GM21528 (cell line): ENCODE results near the gene THBS3.
"Not testable (repeated sequence)": the region's sequence is repeated elsewhere in the genome, so short reads cannot be mapped to it uniquely, and the experiment has no call there.

Source experiments
- ATAC-seq: cut with Tn5 transposase; IDR thresholded peaks from one replicate; pipeline ENCODE4 v1.9.1; 2021; ENCODE audit warnings: mild to moderate bottlenecking, moderate library complexity; ENCODE audit not compliant: unreplicated experiment, low FRiP score

Gene THBS3

GRCh38 chr1:155236451-155236850 is 28.8 kb upstream of the THBS3 start:
- ATAC-seq: no peak

GRCh38 chr1:155235375-155235774 is 27.7 kb upstream of the THBS3 start:
- not testable (repeated sequence) for ATAC-seq

- not testable (repeated sequence) for ATAC-seq
These were observed 25.8 kb upstream of the THBS3 start for GRCh38 chr1:155233502-155233901.

DNA sequence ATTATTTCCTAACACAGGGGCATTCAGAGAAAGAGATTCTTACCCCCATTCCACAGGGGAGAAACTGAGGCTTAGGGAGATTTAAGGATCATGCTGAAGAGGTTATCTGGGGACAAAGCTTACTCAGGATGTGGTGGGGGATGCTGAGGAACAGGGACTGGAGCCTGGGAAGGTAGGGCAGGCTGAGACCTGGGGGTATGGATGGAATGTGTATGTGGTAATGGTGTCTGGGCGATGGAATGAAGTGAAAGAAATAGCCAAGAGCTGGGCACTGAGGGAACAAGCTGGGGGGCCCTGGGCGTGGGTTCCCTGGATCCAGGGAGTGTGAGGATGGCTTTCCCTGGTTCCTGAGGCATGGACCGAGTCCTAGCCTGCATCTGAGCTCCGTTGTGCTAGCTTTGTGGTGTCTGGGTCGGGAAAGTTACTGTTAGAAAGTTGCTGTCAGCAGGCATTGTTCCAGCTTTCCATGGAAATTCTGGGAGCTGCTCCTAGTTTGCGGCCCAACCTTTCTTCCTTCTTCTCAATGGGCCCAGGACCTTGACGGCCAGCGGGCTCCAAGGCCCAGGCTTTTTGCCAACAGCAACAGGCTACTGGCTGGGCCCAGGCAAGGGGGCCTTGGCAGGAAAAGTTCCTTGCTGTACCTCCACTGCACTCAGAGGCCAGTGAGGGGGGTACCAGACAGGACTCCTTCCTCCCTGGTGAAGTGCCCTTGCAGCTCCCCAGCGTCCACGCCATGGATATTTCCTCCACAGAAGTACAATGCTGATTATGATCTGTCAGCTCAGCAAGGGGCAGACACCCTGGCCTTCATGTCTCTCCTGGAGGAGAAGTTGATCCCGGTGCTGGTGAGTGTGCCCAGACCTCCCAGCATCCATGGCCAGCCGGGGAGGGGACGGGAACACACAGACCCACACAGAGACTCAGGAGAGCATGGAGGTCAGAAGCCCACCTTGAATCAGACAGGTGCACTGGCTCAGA is 24.6 kb upstream of the THBS3 start:
- ATAC-seq: not testable (repeated sequence)

GRCh38 chr1:155231302-155231701 is 23.6 kb upstream of the THBS3 start:
- ATAC-seq: not testable (repeated sequence)

DNA sequence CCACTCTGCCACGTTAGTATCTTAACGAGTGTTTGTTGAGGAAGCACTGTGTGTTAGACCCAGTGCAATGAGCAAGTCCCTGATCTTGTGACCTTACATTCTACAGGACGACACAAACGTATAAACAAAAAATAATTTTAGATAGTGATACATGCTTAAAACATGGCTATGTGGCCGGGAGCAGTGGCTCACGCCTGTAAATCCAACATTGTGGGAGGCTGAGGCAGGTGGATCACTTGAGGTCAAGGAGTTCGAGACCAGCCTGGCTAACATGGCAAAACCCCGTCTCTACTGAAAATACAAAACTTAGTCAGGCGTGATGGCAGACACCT is 20.4 kb upstream of the THBS3 start:
- no peak for ATAC-seq

DNA sequence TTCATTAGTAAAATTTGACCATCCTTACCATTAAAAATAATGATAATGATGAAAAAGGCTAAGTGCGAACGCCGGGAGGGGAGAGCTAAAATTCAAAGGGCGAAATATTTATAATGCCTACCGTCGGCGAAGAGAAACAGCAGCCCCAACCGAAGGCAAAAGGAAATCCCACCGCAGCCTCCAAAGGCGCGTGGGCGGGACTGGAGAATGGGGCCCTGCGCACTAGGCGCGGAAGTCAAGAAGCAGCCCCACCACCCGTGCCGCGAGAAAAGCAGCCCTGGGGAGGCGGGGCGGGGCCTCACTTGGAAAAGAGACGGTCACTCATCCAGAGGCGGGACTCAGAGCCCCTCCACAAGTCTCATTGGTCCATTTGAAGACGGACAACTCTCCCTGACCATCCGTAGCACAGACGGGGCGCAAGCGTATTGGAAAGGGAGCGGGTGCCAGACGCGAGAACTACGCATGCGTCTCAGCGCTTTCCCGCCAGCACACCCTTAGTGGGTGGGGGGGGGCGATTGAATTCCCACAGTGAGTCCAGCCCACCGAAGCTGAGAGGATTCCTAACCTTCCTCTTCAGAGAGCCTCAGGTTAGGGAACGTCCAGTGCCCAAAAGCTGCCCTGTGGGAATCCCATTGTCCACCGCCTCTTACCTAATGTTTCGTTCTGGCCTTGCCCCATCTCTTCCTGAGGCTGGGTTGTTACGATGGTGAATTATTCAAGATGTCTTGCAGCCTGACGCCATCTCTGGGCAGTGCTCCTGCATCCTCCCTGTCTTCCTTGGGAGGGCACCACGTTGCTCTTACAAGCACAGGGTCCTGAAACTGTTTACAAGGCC is 19.8 kb upstream of the THBS3 start:
- peak; percentile 89 for ATAC-seq

DNA sequence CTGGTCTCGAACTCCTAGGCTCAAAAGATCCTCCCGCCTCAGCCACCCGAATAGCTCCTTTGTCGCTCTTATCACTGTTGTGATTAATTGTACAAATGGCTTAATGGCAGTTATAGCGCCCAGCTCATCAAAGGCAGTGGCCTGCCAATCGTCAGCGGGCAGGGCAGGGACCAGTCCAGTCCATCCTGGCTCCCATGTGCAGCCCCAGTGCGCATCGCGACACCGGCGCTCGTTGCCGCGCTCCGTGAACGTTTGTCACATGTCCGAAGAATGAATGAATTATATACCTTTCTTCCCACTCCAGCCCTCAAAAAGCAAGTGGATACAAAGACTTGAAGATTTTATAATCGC is 19.2 kb upstream of the THBS3 start:
- ATAC-seq: no peak

DNA sequence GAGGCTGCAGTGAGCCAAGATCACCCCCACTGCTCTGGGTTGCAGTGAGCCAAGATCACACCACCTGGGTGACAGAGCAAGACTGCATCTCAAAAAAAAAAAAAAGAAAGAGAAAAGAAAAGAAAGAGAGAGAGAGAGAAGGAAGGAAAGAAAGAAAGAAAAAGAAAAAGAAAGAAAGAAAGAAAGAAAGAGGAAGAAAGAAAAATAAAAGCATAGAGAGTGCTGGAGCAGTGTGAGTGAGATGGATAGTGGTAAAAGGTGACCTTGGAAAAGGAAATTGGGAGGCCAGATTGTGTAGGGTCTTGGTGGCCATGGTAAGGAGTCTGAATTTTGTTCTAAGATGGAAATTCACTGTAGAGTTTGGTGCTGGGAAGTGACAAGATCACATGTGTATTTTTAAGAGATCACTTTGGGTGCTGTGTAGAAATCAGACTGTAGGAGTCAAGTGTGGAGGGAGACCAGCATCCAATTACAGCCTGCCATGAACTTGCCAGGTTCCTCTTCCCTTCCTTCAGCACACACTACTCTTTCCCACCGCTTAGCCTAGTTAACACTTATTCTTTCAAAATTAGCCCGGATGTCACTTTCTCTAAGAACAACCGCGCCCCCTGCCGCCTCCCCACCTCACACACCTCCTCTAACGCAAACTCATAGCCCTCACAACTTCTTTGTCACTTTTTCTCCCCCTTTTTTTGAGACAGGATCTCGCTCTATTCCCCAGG is 18.7 kb upstream of the THBS3 start:
- no peak for ATAC-seq

DNA sequence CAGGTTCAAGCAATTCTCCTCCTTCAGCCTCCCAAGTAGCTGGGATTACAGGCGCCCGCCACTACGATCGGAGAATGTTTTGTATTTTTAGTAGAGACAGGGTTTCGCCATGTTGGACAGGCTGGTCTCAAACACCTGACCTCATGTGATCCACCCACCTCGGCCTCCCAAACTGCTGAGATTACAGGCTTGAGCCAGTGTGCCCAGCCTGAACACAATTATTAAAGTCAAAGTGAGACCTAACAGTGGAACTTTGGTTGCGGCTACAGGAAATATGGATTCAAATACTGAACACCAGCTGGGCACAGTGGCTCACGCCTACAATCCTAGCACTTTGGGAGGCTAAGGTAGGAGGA is 17.7 kb upstream of the THBS3 start:
- ATAC-seq: not testable (repeated sequence)

DNA sequence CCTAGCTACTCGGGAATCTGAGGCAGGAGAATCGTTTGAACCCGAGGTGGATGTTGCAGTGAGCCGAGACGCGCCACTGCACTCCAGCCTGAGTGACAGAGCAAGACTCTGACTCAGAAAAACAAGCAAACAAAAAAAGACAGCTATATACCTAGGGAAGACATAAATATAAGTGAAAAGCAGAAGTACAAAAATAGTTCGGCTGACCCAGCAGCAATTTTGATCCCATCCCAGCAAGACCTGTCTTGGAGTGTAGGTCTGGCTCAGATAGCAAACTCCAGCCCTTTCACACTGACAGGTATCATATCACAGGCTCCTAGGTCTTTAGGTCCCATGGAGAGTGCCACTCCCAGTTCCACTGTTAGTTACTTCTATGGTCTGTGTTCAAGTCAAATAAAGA is 15.3 kb upstream of the THBS3 start:
- ATAC-seq: no peak

DNA sequence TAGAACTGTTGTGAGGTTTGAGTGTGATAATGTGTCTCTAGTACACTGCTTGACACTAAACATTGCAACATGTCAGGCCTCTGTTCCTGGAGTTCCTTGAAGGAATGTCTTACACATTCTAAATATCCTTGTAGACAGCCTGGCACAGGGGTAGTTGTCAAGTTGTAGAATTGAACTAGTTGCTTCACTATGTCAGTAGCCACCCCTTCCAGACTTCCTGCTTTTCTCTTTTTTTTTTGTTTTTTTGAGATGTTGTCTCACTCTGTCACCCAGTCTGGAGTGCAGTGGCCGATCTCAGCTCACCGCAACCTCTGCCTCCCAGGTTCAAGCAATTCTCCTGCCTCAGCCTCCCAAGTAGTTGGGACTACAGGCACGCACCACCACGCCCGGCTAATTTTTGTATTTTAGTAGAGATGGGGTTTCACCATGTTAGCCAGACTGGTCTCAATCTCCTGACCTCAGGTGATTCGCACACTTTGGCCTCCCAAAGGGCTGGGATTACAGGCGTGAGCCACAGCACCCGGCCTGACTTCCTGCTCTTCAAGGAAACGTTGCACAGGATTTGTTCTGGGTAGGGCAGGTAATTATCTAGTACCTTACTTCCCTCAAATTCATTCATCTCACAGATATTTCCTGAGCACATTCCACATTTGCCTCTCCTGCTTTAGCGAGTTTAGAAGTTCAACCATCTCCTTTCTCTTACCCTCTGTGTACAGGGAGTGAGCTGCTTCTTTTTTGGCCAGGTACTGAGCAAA is 12.7 kb upstream of the THBS3 start:
- ATAC-seq: not testable (repeated sequence)

DNA sequence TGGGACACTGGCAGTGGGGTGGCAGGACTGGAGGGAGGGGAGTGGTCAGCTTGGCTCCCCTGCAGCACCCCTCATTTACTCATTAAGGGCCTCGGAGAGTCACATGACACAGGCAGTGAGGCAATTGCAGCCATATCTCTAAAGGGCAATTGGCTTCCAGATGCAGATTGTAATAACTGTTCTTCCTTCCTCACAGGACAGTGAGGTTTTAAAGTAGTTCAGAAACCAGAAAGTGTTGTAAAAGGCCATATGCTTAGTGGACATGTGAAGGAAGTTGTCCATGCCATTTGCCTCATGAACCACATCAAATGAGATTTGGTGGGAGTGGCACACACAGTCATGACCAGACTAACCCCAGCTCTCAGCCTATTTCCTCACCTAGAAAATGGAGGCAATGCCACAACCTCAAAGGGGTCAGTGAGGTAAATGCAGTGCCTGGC is 11.9 kb upstream of the THBS3 start:
- no peak for ATAC-seq

DNA sequence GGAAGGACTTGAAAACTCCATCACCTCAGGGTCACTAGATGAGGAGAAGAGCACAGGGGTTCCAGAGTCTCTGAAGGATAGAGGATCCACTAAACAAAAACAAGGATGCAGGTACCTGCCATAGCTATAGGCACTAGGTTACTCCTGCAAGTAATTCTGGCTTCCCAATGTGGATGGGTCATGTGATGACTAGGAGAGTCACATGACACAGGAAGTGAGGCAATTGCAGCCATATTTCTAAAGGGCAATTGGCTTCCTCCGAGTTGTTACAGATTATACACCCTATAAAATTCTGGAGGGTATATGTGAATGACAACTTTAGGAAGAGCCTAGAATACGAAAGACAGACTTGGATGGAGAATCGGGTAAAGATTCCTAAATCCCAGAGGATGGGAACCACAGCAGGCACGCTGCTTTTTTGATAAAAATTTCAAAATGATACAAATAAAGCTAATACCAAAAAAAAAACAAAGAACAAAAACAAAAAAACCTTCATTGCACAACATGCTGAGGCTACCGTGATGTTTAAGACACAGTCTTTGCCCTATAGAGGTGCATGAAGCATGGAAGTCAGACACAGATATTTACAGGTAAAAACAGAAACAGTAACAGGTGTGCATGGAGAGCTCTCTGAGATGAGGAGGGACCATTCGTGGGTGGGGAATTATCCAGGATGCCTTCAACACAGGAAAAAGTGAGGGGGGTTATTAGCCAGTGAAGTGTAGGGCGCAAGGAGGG is 11.3 kb upstream of the THBS3 start:
- no peak for ATAC-seq

DNA sequence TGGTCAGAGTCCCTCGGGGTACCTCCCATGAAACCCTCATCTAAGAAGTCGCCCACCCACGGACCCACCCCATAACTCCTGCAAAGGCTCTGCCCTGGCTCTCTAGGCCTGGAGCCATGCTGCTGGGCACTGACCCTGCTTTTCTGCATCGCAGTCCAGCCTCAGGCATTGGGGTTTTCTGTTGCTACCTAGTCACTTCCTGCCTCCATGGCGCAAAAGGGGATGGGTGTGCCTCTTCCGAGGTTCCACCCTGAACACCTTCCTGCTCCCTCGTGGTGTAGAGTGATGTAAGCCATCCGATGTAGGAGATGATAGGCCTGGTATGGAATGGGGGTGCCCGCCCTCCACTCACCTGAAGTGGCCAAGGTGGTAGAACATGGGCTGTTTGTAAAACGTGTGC is 7.0 kb upstream of the THBS3 start:
- not testable (repeated sequence) for ATAC-seq

DNA sequence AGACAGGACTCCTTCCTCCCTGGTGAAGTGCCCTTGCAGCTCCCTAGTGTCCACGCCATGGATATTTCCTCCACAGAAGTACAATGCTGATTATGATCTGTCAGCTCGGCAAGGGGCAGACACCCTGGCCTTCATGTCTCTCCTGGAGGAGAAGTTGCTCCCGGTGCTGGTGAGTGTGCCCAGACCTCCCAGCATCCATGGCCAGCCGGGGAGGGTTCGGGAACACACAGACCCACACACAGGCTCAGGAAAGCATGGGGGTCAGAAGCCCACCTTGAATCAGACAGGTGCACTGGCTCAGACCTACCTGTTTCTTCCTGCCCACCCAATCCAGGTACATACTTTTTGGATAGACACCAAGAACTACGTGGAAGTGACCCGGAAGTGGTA is 4.3 kb upstream of the THBS3 start:
- not testable (repeated sequence) for ATAC-seq

GRCh38 chr1:155211381-155212050 is 3.8 kb upstream of the THBS3 start:
- ATAC-seq: not testable (repeated sequence)

GRCh38 chr1:155210314-155211104 is 2.8 kb upstream of the THBS3 start:
- no peak for ATAC-seq
